SK-N-SH (cell line): ENCODE data around the gene TAS2R50. TPM values are rescaled to one million over a fixed set of nuclear protein-coding genes. Genes with fewer than 3 reads are reported as not detected.

Source experiments
- CTCF ChIA-PET: fragments of 300-600, 350-600 bp; formaldehyde crosslinking; extraction: SDS; loops from one replicate; lab custom pipeline; 2021; lab: Yijun Ruan, JAX
- POLR2A ChIA-PET: fragments of 350-600 bp; sonication (Branson Sonifier 250); formaldehyde crosslinking; extraction: SDS; loops from one replicate; lab custom pipeline; 2020; ENCODE audit warnings: antibody characterized with exemption, inconsistent platforms; lab: Yijun Ruan, JAX
- DNase-seq: peaks from one replicate; pipeline ENCODE4 v3.0.0; 2012
- H2AFZ ChIP-seq: fragments of 200-600 bp; sonication (generic); 2 replicates; pipeline ENCODE4 v1.8.1; 2016; ENCODE audit warnings: antibody characterized with exemption, mild to moderate bottlenecking, low read depth
- H3F3A ChIP-seq: fragments of 200-600 bp; sonication (generic); replicated peaks from 2 replicates; pipeline ENCODE3; 2016; ENCODE audit warnings: antibody characterized with exemption, mild to moderate bottlenecking; ENCODE audit not compliant: insufficient read depth
- H3K27ac ChIP-seq, 2 experiments: fragments of 200-500 bp in 1 of 2; fragments of 200-600 bp in 1 of 2; sonication (Bioruptor generic) in 1 of 2; sonication (generic), shearing (Covaris generic) in 1 of 2; 2 replicates each; pipeline versions ENCODE4 v1.5.1 to v1.6.1; 2014 to 2016; ENCODE audit warnings: low read depth in 2 of 2, inconsistent platforms in 1 of 2, low read length in 1 of 2, mild to moderate bottlenecking in 1 of 2, mixed read lengths in 1 of 2
- H3K27me3 ChIP-seq: fragments of 200-600 bp; sonication (generic), shearing (Covaris generic); 2 replicates; pipeline ENCODE4 v1.6.1; 2016; ENCODE audit warnings: mixed run types; ENCODE audit not compliant: insufficient read depth
- H3K36me3 ChIP-seq, 2 experiments: fragments of 200-500 bp in 1 of 2; fragments of 200-600 bp in 1 of 2; sonication (Bioruptor generic) in 1 of 2; sonication (generic) in 1 of 2; replicated peaks in 1 of 2; 2 replicates each; pipeline versions ENCODE3 to v1.5.1; 2014 to 2016; ENCODE audit warnings: low read length in 1 of 2, mild to moderate bottlenecking in 1 of 2; ENCODE audit not compliant: insufficient read depth in 2 of 2, control insufficient read depth in 1 of 2
- H3K4me1 ChIP-seq, 2 experiments: fragments of 200-500 bp in 1 of 2; fragments of 200-600 bp in 1 of 2; sonication (Bioruptor generic) in 1 of 2; sonication (generic), shearing (Covaris generic) in 1 of 2; 2 replicates each; pipeline versions ENCODE4 v1.5.1 to v1.6.1; 2014 to 2016; ENCODE audit warnings: low read depth in 1 of 2, low read length in 1 of 2, mixed run types in 1 of 2; ENCODE audit not compliant: insufficient read depth in 2 of 2, control insufficient read depth in 1 of 2
- H3K4me2 ChIP-seq: fragments of 200-600 bp; sonication (generic), shearing (Covaris generic); 2 replicates; pipeline ENCODE4 v1.6.1; 2017; ENCODE audit warnings: mixed run types
- H3K4me3 ChIP-seq, 2 experiments: fragments of 200-500 bp in 1 of 2; fragments of 200-600 bp in 1 of 2; sonication (Bioruptor generic) in 1 of 2; sonication (generic), shearing (Covaris generic) in 1 of 2; 2 replicates each; pipeline versions ENCODE4 v1.5.1 to v1.8.1; 2014 to 2016; ENCODE audit warnings: low read depth in 2 of 2, inconsistent platforms in 1 of 2, low read length in 1 of 2, mild to moderate bottlenecking in 1 of 2, mixed read lengths in 1 of 2, moderate library complexity in 1 of 2
- H3K79me2 ChIP-seq: fragments of 200-600 bp; sonication (generic); 2 replicates; pipeline ENCODE4 v1.8.1; 2017; ENCODE audit warnings: mild to moderate bottlenecking; ENCODE audit not compliant: insufficient read depth
- H3K9ac ChIP-seq: fragments of 200-600 bp; sonication (generic); 2 replicates; pipeline ENCODE4 v1.6.1; 2017; ENCODE audit warnings: mixed run types
- H3K9me2 ChIP-seq: fragments of 200-600 bp; sonication (generic); 2 replicates; pipeline ENCODE4 v1.6.1; 2017; ENCODE audit warnings: mixed run types
- H3K9me3 ChIP-seq: fragments of 200-600 bp; sonication (generic); 2 replicates; pipeline ENCODE4 v1.6.1; 2017; ENCODE audit warnings: mixed run types, mild to moderate bottlenecking, moderate library complexity
- H4K20me1 ChIP-seq: fragments of 200-600 bp; sonication (generic); 2 replicates; pipeline ENCODE4 v1.6.1; 2017; ENCODE audit warnings: mild to moderate bottlenecking, mixed run types; ENCODE audit not compliant: insufficient read depth
- CHD2 ChIP-seq: fragments of 150-350 bp; IDR thresholded peaks from 2 replicates; pipeline ENCODE4 v1.6.1; 2018; ENCODE audit warnings: low read length; ENCODE audit not compliant: partially characterized antibody
- CTCF ChIP-seq: fragments of 200-600 bp; sonication (generic); IDR thresholded peaks from 2 replicates; pipeline ENCODE4 v1.6.1; 2017; ENCODE audit warnings: antibody characterized with exemption, mild to moderate bottlenecking, moderate library complexity
- EP300 ChIP-seq, 2 experiments: IDR thresholded peaks; 2 replicates each; pipeline versions ENCODE4 v1.4.0 to v1.6.1; 2012; ENCODE audit warnings: borderline replicate concordance in 1 of 2, low read depth in 1 of 2, low read length in 1 of 2
- EZH2phosphoT487 ChIP-seq: fragments of 200-600 bp; sonication (generic); IDR thresholded peaks from 2 replicates; pipeline ENCODE4 v1.6.1; 2017; ENCODE audit warnings: low read depth, mixed run types, mild to moderate bottlenecking, antibody characterized with exemption, moderate library complexity, borderline replicate concordance
- FOSL2 ChIP-seq: IDR thresholded peaks from 2 replicates; pipeline ENCODE4 v1.4.0; 2012; ENCODE audit warnings: low read depth, mild to moderate bottlenecking, moderate library complexity, borderline replicate concordance
- FOXJ3 ChIP-seq: sonication (generic); formaldehyde crosslinking; IDR thresholded peaks from 2 replicates; pipeline ENCODE4 v1.5.1; 2020; ENCODE audit warnings: mild to moderate bottlenecking, missing genetic modification reagents
- GABPA ChIP-seq: IDR thresholded peaks from 2 replicates; pipeline ENCODE4 v1.4.0; 2012; ENCODE audit warnings: low read depth, mild to moderate bottlenecking
- GATA2 ChIP-seq: sonication (generic); formaldehyde crosslinking; IDR thresholded peaks from 2 replicates; pipeline ENCODE4 v1.5.0; 2020; ENCODE audit warnings: mild to moderate bottlenecking, missing genetic modification reagents
- JUND ChIP-seq: IDR thresholded peaks from 2 replicates; pipeline ENCODE4 v1.4.0; 2012
- MEF2A ChIP-seq: IDR thresholded peaks from 2 replicates; pipeline ENCODE4 v1.4.0; 2012; ENCODE audit warnings: low read depth, borderline replicate concordance
- NFIC ChIP-seq: IDR thresholded peaks from 2 replicates; pipeline ENCODE4 v1.4.0; 2012; ENCODE audit warnings: borderline replicate concordance
- PBX3 ChIP-seq: IDR thresholded peaks from 2 replicates; pipeline ENCODE4; 2012
- RCOR1 ChIP-seq: fragments of 150-350 bp; IDR thresholded peaks from 2 replicates; pipeline ENCODE4 v1.6.1; 2017; ENCODE audit warnings: antibody characterized with exemption, low read length
- RFX5 ChIP-seq: IDR thresholded peaks from 2 replicates; pipeline ENCODE4 v1.6.1; 2012; ENCODE audit warnings: mild to moderate bottlenecking, improper control_type of control experiment, low read length
- RXRA ChIP-seq: IDR thresholded peaks from 2 replicates; pipeline ENCODE4 v1.4.0; 2012; ENCODE audit warnings: low read depth, mild to moderate bottlenecking, borderline replicate concordance
- TCF12 ChIP-seq: IDR thresholded peaks from 2 replicates; pipeline ENCODE4 v1.4.0; 2012
- TEAD4 ChIP-seq: IDR thresholded peaks from 2 replicates; pipeline ENCODE4 v1.4.0; 2012; ENCODE audit warnings: mild to moderate bottlenecking, borderline replicate concordance; ENCODE audit not compliant: insufficient read depth
- USF2 ChIP-seq: fragments of 150-350 bp; IDR thresholded peaks from 2 replicates; pipeline ENCODE4 v1.6.1; 2017; ENCODE audit warnings: antibody characterized with exemption, low read length, low read depth, borderline replicate concordance
- YY1 ChIP-seq: IDR thresholded peaks from 2 replicates; pipeline ENCODE4 v1.4.0; 2012; ENCODE audit warnings: low read depth, mild to moderate bottlenecking
- ZBTB33 ChIP-seq: IDR thresholded peaks from 2 replicates; pipeline ENCODE4 v1.4.0; 2012; ENCODE audit warnings: low read depth, borderline replicate concordance
- polyA plus RNA-seq, 3 experiments: library from polyadenylated mRNA; depleted of rRNA; stranded (reverse); fragments of >200 nt; gene quantifications; 2 replicates each; pipeline ENCODE4 v1.2.3, GENCODE V29; 2012

TAS2R50 gene
- polyA plus RNA-seq, 1 of the 3 experiments (the other 2 are of a cell fraction): 0.05 TPM

- Histone ChIP-seq H3K4me3 (no peak within 1 kb of the TSS), H3K79me2 (no peaks in the 10 kb centered on the region), H3K4me2 (no peak within 1 kb of the TSS), H4K20me1 (no peaks in the 10 kb centered on the region; the same call in 1 of the 2 replicates), H3K27ac (no peak within 1 kb of the TSS), H3K4me1 (peaks cover 0 to 5% of the 10 kb centered on the region in 2 experiments; a peak in 2 of 4 replicates), H3F3A (no peaks in the 10 kb centered on the region), H3K9me2 (no peaks in the 10 kb centered on the region), H3K27me3 (no peaks in the 10 kb centered on the region), H3K36me3 (peaks cover 17 to 26% of the 10 kb centered on the region in 2 experiments), H3K9ac (no peak within 1 kb of the TSS), H3K9me3 (0 out of 2 replicates have a peak, but pooled peaks cover 9% of the 10 kb centered on the region), H2AFZ (no peak within 1 kb of the TSS)
- ChIA-PET CTCF (interaction anchor here (0.9 kb wide), 1 partner anchor 12 kb away, joined by 3 read pairs; the partner anchor contains the start of gene TAS2R50), POLR2A (interaction anchor here (1.1 kb wide), 1 partner anchor 174 kb away, joined by 3 read pairs; no protein-coding TSS in a partner anchor)
- DNase-seq: no peak
- TF ChIP-seq RFX5 (no peak), CHD2 (no peak), TEAD4 (no peak), FOXJ3 (CRISPR knock-in tag) (no peak), CTCF (no peak), TCF12 (no peak), GABPA (no peak), ZBTB33 (no peak), EZH2phosphoT487 (no peak), PBX3 (no peak), JUND (no peak), USF2 (no peak), NFIC (no peak), FOSL2 (no peak), RCOR1 (no peak), RXRA (no peak), YY1 (no peak), MEF2A (no peak), GATA2 (CRISPR knock-in tag) (no peak), EP300 (IDR thresholded peaks at IDR 0.05; ENCODE audit: borderline replicate concordance in 1 of 2, low read depth in 1 of 2, low read length in 1 of 2) (no peak)
These were observed 11.5 kb upstream of the TAS2R50 start, which contains the start of gene TAS2R20 for GRCh38 chr12:10998204-10998603. Gene TAS2R20 (minus strand): TSS chr12:10998304. CDS start chr12:10997875, 429 bp downstream.
